ENCODE results near the gene PLA2G2C.
"Not testable (repeated sequence)": the region's sequence is repeated elsewhere in the genome, so short reads cannot be mapped to it uniquely, and the experiment has no call there.

The PLA2G2C gene

DNA sequence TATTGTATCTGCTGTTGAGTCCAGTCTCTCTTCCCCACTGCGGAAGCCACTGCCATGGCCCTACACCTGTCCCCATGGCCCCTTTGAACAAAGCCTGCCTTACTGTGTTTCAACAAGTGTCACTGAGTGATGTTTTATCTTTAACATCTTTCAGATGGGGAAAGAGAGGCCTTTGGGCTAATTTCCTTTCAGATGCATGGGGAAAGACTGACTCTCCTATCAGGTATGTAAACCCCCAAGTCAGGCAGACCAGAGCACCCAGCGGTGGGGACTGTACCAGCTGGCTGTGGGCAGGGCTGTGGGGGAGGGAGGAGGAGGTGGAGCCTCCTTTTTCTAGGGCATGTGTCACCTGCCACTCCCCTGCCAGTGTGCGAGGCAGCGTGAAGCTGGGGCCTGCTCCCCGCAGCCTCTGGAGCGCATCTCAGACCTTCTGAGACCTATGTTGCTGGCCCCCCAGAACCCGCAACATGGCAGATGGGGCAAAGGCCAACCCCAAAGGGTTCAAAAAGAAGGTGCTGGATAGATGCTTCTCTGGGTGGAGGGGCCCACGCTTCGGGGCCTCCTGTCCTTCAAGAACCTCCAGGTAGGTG lies 47.3 kb downstream of the PLA2G2C start, which contains the start of gene PLA2G2F:
PLA2G2F (plus strand) TSS at position 363 of the 590 bp plus-strand sequence; CDS start at position 468, 105 bp downstream.
- Histone ChIP-seq H3K4me3 (no peak within 1 kb of the TSS), H3K27ac (peak within 1 kb of the TSS; percentile 41), H3K4me2 (peak within 1 kb of the TSS; percentile 31), H3K36me3 (no peaks in the 10 kb centered on the region), H3K27me3 (no peaks in the 10 kb centered on the region), H3K4me1 (peaks cover 16% of the 10 kb centered on the region), H4K20me1 (no peaks in the 10 kb centered on the region), H3K9ac (no peak within 1 kb of the TSS), H3K9me3 (no peaks in the 10 kb centered on the region)
- no peak for TF ChIP-seq Cebpa-rat (IDR thresholded peaks at IDR 0.05)

DNA sequence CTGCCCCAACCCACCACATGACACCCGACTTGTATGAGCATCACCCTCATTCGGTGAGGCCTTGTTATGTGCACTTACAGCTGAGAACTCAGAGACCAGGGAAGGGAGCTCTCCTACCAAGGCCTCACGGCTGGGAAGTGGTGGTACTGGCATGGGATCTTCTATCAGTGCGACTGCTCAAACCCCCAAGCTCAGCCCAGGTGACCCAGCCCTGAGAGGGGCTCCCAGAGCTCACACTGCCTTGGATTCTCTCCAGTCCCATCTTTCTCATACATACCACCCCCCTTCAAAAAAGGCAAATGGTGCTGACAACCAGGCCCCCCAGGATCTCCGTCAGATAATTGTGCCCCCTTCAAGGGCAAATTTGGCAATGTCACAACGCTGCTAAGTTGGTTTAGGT lies 48.0 kb downstream of the PLA2G2C start:
- Histone ChIP-seq H3K9me3 (no peaks in the 10 kb centered on the region), H3K27me3 (no peaks in the 10 kb centered on the region), H3K4me1 (peaks cover 16% of the 10 kb centered on the region), H3K4me2 (no peak overlapping the region), H3K9ac (no peak overlapping the region), H3K4me3 (no peak overlapping the region), H3K27ac (no peak overlapping the region), H3K36me3 (no peaks in the 10 kb centered on the region), H4K20me1 (no peaks in the 10 kb centered on the region)
- no peak for TF ChIP-seq Cebpa-rat (IDR thresholded peaks at IDR 0.05)

DNA sequence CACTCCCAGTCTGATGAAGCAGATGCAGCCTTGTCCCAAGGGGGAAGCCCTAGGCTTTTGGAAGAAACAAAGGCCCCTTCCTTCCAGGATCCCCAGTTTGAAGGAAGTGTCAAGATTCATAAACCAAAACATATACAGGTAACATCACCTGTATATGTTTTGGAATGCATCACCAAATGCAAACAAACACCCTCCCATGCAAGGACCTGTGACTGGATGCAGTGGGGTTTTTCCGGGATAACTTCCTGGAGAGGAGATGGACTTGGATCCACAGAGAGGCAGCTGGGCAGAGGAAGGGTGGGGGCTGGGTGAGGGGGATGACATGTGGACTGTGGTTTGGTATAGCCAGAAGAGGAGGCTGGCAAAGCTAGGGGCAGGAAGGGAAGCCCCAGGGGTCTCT lies 48.7 kb downstream of the PLA2G2C start:
- Histone ChIP-seq H4K20me1 (no peaks in the 10 kb centered on the region), H3K4me1 (peaks cover 16% of the 10 kb centered on the region), H3K9ac (no peak overlapping the region), H3K36me3 (no peaks in the 10 kb centered on the region), H3K27me3 (no peaks in the 10 kb centered on the region), H3K4me2 (no peak overlapping the region), H3K4me3 (no peak overlapping the region), H3K27ac (no peak overlapping the region), H3K9me3 (no peaks in the 10 kb centered on the region)
- TF ChIP-seq Cebpa-rat (IDR thresholded peaks at IDR 0.05): no peak

DNA sequence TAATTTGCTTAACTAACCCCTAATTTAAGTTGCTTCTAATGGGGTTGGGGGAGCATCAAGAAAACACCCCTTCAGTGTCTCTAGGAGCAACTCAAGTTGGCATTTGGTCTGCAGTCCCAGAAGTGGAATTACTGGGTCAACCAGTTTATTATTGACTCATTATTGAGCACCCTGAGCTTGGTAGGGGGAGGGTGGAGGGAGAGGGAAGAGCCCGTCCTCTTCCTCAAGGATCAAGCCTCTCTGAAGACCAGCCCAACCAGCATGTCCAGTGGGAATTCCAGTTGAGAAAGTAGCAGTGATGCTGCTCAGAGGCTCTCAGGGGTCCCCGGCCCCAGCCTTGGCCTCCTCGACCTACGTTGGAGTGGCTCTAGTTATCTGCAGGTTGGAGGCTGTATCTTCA lies 49.3 kb downstream of the PLA2G2C start:
- H4K20me1 ChIP-seq: no peaks in the 10 kb centered on the region
- TF ChIP-seq Cebpa-rat (IDR thresholded peaks at IDR 0.05): no peak
- H3K9ac ChIP-seq: no peak overlapping the region
- no peaks in the 10 kb centered on the region for H3K36me3 ChIP-seq
- H3K4me1 ChIP-seq: peaks cover 16% of the 10 kb centered on the region
- H3K9me3 ChIP-seq: no peaks in the 10 kb centered on the region
- no peak overlapping the region for H3K4me3 ChIP-seq
- H3K4me2 ChIP-seq: no peak overlapping the region
- H3K27ac ChIP-seq: no peak overlapping the region
- no peaks in the 10 kb centered on the region for H3K27me3 ChIP-seq

DNA sequence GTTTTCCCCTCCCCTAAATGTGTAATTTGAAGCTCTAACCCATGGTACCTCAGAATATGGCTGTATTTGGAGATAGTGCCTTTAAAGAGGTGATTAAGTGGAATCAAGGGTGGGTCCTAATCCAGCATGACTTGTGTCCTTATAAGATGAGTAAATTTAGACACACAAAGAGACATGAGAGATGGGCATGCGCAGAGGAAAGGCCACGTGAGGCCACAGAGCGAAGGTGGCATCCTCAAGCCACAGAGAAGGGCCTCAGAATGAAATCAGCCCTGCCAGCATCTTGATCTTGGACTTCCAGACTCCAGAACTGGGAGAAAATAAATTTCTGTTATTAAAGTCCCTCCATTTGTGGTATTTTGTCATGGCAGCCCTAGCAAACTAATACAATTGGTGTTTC lies 50.1 kb downstream of the PLA2G2C start:
- H3K4me2 ChIP-seq: no peak overlapping the region
- H4K20me1 ChIP-seq: no peaks in the 10 kb centered on the region
- H3K27ac ChIP-seq: no peak overlapping the region
- H3K9ac ChIP-seq: no peak overlapping the region
- TF ChIP-seq Cebpa-rat (IDR thresholded peaks at IDR 0.05): no peak
- peaks cover 19% of the 10 kb centered on the region for H3K4me1 ChIP-seq
- H3K27me3 ChIP-seq: no peaks in the 10 kb centered on the region
- H3K9me3 ChIP-seq: no peaks in the 10 kb centered on the region
- no peaks in the 10 kb centered on the region for H3K36me3 ChIP-seq
- H3K4me3 ChIP-seq: no peak overlapping the region

DNA sequence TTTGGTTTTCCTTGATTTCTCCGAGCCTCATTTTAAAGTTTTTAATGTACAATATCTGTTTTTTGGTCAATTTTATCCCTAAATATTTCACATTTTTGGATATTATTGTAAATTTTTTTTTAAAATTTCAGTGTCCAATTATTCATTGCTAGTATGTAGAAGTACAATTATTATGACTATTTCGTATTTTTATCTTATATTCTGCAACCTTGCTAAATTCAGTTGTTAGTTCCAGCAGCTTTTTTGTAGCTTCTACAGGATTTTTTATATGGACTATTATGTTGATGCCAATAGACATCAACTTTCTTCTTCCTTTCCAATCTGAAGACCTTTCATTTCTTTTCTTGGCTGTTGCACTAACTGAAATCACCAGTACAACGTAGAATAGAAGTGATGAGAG lies 51.3 kb downstream of the PLA2G2C start:
- 0 out of 2 replicates have a peak, but pooled peaks cover under 1% of the 10 kb centered on the region for H3K9me3 ChIP-seq
- TF ChIP-seq Cebpa-rat (IDR thresholded peaks at IDR 0.05): no peak
- H3K27me3 ChIP-seq: no peaks in the 10 kb centered on the region
- H4K20me1 ChIP-seq: no peaks in the 10 kb centered on the region
- H3K4me3 ChIP-seq: no peak overlapping the region
- H3K9ac ChIP-seq: no peak overlapping the region
- H3K27ac ChIP-seq: no peak overlapping the region
- no peak overlapping the region for H3K4me2 ChIP-seq
- H3K36me3 ChIP-seq: no peaks in the 10 kb centered on the region
- H3K4me1 ChIP-seq: peaks cover 16% of the 10 kb centered on the region

DNA sequence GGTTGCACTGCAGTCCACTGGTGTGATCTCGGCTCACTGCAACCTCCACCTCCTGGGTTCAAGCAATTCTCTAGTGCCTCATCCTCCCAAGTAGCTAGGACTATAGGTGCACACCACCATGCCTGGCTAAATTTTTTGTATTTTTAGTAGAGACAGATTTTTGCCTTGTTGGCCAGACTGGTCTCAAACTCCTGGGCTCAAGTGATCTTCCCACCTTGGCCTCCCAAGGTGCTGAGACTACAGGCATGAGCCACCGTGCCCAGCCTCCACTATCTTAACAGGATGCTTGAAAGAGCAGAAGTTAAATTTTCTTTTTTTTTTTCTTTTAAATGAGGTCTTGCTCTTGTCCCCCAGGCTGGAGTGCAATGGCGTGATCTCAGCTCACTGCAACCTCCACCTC lies 55.8 kb downstream of the PLA2G2C start:
- not testable (repeated sequence) for H3K4me1 ChIP-seq, H3K36me3 ChIP-seq, H3K27ac ChIP-seq, H3K4me2 ChIP-seq, H4K20me1 ChIP-seq, H3K27me3 ChIP-seq, H3K9me3 ChIP-seq, H3K4me3 ChIP-seq, H3K9ac ChIP-seq

DNA sequence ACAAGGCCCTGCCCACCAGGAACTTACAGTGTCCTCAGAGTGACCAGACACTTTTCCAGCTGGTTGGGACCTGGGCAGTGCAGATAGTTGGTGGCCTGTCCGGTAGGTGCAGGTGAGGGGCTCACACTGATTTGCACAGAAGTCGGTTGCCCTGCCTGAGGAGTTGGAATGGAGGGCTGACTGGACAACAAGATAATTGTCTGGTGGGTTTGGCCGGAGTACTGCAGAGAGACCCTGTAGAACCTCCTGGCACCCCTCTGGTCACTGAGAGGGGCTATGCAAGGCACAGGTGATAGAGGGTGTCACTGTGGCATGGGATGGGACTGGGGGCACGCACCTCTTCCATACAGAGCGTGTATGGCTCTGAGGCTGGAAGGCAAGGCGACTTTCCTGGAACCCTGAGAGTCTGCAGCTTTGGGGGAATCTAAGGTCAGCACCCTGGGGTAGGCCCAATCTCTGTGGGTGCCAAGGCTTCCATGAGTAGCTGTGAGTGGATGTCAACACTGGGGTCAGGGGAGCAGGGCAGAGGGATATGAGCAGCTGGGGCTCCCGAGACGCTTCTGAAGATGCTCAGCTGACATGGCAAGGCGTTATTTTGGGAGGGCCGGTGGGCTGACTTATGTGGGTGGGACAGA lies 59.4 kb downstream of the PLA2G2C start:
- Histone ChIP-seq H3K9me3 (peaks cover 7% of the 10 kb centered on the region; the same call in 1 of the 2 replicates), H3K9ac (no peak overlapping the region), H3K27ac (no peak overlapping the region), H3K4me1 (0 out of 2 replicates have a peak, but pooled peaks cover 6% of the 10 kb centered on the region), H3K27me3 (no peaks in the 10 kb centered on the region), H3K4me3 (no peak overlapping the region), H3K4me2 (no peak overlapping the region), H4K20me1 (no peaks in the 10 kb centered on the region), H3K36me3 (no peaks in the 10 kb centered on the region)
- TF ChIP-seq Cebpa-rat (IDR thresholded peaks at IDR 0.05): no peak

DNA sequence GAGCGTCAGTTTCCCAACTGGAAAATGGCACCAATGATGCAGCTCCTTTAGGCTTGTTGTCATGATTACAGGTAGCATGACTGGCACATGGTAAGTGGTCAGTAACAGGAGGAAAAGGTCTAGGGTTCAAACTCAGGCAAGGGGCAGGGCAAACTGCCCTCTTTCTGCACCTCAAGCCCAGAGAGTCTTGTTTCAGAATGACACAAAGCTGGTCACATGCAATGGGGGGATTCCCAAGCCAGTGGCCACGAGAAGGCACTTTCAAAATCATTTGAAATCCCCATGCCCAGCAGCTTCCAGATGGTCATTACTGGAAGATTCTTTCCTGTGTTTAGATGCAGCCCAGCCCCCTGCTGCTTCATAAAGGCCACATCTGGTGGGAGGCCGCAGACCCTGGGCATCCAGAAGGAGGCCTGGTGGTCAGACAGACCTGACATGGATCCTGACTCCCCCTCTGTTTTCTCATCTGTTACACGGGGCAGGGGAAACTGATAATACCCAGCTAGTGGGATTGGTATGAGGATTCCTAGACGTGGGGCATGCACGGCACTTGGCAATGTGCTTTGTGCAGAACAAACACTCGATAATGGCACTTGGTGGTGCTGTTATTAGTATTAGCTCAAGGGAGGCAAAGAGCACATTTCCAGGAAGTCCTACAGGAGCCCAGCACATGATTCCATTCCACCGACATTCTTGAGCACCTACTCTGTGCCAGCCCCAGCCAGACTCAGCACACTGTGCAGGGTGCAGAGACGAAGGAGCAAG lies 60.1 kb downstream of the PLA2G2C start:
- no peak overlapping the region for H3K27ac ChIP-seq

DNA sequence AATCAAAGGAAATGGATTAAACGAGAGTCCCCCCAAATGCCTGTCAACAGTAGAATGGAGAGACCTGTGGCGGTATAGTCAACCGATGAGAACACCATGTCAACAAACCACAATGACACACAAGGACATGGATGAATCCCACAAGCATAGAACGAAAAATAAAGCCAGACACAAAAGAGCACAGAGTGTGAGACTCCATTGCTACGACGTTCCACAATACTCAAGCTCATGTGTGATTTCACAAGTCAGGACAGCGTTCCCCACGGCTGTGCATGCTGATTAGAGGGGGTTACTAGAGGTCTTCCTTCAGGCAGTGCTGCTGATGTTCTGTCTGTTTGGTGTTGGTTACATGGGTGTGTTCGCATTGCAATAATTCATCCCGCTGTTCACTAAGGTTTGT lies 61.2 kb downstream of the PLA2G2C start:
- Histone ChIP-seq H3K36me3 (no peaks in the 10 kb centered on the region), H3K4me1 (peaks cover 6% of the 10 kb centered on the region), H3K4me3 (no peak overlapping the region), H3K27ac (no peak overlapping the region), H3K27me3 (no peaks in the 10 kb centered on the region), H3K9ac (no peak overlapping the region), H3K4me2 (no peak overlapping the region), H3K9me3 (peaks cover 7% of the 10 kb centered on the region; the same call in 1 of the 2 replicates), H4K20me1 (no peaks in the 10 kb centered on the region)
- TF ChIP-seq Cebpa-rat (IDR thresholded peaks at IDR 0.05): no peak

More for the DNA sequence above, 60.1 kb downstream of the PLA2G2C start:
- Histone ChIP-seq H3K4me1 (0 out of 2 replicates have a peak, but pooled peaks cover 4% of the 10 kb centered on the region), H3K9me3 (peaks cover 7% of the 10 kb centered on the region; the same call in 1 of the 2 replicates), H3K27me3 (no peaks in the 10 kb centered on the region), H3K4me2 (no peak overlapping the region), H3K4me3 (no peak overlapping the region), H3K36me3 (no peaks in the 10 kb centered on the region), H3K9ac (no peak overlapping the region), H4K20me1 (no peaks in the 10 kb centered on the region)
- no peak for TF ChIP-seq Cebpa-rat (IDR thresholded peaks at IDR 0.05)
